ENCODE data around the gene FSCN2.

Gene FSCN2

GRCh38 chr17:81514739-81515529 lies 13.2 kb upstream of the FSCN2 start:
- H3K27ac ChIP-seq (ENCODE audit: low read length), result peak overlapping the region; percentile 69; the same call in 1 of the 2 replicates
- H3K4me1 ChIP-seq (ENCODE audit: low read length), result peaks cover 31% of the 10 kb centered on the region

DNA sequence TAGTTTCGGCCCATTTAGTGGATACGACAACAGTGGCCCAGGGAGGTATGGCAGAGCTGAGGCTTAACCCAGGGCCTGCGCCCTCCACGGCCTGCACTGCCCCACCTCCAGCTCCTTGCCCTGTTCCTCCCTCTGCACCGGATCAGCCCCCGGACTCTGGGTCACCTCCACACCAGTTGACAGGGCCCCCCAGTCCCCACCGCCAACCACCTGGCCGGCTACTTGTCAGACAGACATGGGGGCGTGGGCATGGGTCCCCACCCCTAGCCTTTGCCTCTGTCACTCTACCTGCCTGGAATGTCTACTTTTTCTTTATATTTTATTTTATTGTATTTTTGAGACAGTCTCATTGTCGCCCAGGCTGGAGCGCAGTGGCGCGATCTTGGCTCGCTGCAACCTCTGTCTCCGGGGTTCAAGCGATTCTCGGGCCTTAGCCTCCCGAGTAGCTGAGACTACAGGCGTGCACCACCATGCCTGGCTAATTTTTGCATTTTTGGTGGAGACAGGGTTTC lies 12.6 kb upstream of the FSCN2 start:
- H3F3A ChIP-seq (ENCODE audit: insufficient read depth, low read length), result peaks cover 59% of the 10 kb centered on the region
- TF ChIP-seq EZH2phosphoT487 (IDR thresholded peaks at IDR 0.05; ENCODE audit: low read length) (no peak), EZH2 (optimal IDR thresholded peaks at IDR 0.05; ENCODE audit: low read depth, low read length) (no peak), CTCF (IDR thresholded peaks at IDR 0.05; ENCODE audit: low read length) (no peak)
- peaks cover 12% of the 10 kb centered on the region for H3K36me3 ChIP-seq (replicated peaks; ENCODE audit: insufficient read depth, low read length)
- no peaks in the 10 kb centered on the region for H3K9me3 ChIP-seq (replicated peaks; ENCODE audit: insufficient read depth, low read length)
- H3K27ac ChIP-seq (ENCODE audit: low read length), result peak overlapping the region; percentile 53; the same call in 1 of the 2 replicates
- H3K4me2 ChIP-seq (ENCODE audit: low read depth, low read length), result peak overlapping the region; percentile 87
- no peaks in the 10 kb centered on the region for H3K27me3 ChIP-seq (replicated peaks; ENCODE audit: insufficient read depth, low read length)
- DNase-seq, result peak; percentile 3
- H3K79me2 ChIP-seq (ENCODE audit: low read length), result peaks cover 28% of the 10 kb centered on the region
- H3K4me1 ChIP-seq (ENCODE audit: low read length), result peaks cover 26% of the 10 kb centered on the region
- peak overlapping the region; percentile 56; the same call in 1 of the 2 replicates for H3K9ac ChIP-seq (ENCODE audit: low read length)
- no peak overlapping the region for H2AFZ ChIP-seq (ENCODE audit: low read length)
- H3K4me3 ChIP-seq (ENCODE audit: low read length), result peak overlapping the region; percentile 72
- peaks cover 16% of the 10 kb centered on the region for H4K20me1 ChIP-seq (ENCODE audit: insufficient read depth, low read length)
- H3K9me2 ChIP-seq (replicated peaks; ENCODE audit: insufficient read depth, low read length), result no peaks in the 10 kb centered on the region

More at GRCh38 chr17:81514739-81515529, 13.2 kb upstream of the FSCN2 start:
- TF ChIP-seq CTCF (IDR thresholded peaks at IDR 0.05; ENCODE audit: low read length) (no peak), EZH2phosphoT487 (IDR thresholded peaks at IDR 0.05; ENCODE audit: low read length) (no peak), EZH2 (optimal IDR thresholded peaks at IDR 0.05; ENCODE audit: low read depth, low read length) (no peak)
- Histone ChIP-seq H3K36me3 (replicated peaks; ENCODE audit: insufficient read depth, low read length) (peaks cover 17% of the 10 kb centered on the region), H3K79me2 (ENCODE audit: low read length) (peaks cover 34% of the 10 kb centered on the region), H4K20me1 (ENCODE audit: insufficient read depth, low read length) (peaks cover 21% of the 10 kb centered on the region), H3F3A (ENCODE audit: insufficient read depth, low read length) (peaks cover 60% of the 10 kb centered on the region), H3K4me2 (ENCODE audit: low read depth, low read length) (peak overlapping the region; percentile 87), H3K9ac (ENCODE audit: low read length) (peak overlapping the region; percentile 56; the same call in 1 of the 2 replicates), H3K27me3 (replicated peaks; ENCODE audit: insufficient read depth, low read length) (no peaks in the 10 kb centered on the region), H3K9me3 (replicated peaks; ENCODE audit: insufficient read depth, low read length) (no peaks in the 10 kb centered on the region), H3K9me2 (replicated peaks; ENCODE audit: insufficient read depth, low read length) (no peaks in the 10 kb centered on the region), H3K4me3 (ENCODE audit: low read length) (peak overlapping the region; percentile 72), H2AFZ (ENCODE audit: low read length) (peak overlapping the region; percentile 63; the same call in 1 of the 2 replicates)
- DNase-seq, result peak; percentile 55

DNA sequence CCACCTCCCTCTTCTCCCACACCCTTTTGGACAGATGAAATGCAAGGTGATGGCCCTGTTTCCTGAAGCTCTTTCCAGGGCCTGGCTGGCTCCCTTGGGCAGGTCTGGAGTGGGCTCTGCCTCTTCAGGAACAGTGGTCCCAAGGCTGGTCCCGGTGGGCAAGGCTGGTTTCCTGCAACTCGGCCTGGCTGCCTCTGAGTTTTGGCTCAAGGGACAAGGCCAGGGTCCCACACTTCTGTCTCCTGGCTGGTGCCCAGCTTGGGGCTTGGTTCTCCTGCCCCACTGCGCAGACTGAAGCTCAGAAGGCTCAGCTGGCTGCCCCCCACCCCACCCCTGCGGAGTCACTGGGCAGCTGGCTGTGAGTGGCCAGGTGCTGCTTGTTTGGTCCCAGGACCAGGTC lies 11.7 kb upstream of the FSCN2 start:
- H3K4me3 ChIP-seq (ENCODE audit: low read length), result no peak overlapping the region
- peaks cover 17% of the 10 kb centered on the region; the same call in 1 of the 2 replicates for H3K4me1 ChIP-seq (ENCODE audit: low read length)
- H3K27me3 ChIP-seq (replicated peaks; ENCODE audit: insufficient read depth, low read length), result no peaks in the 10 kb centered on the region
- TF ChIP-seq EZH2 (optimal IDR thresholded peaks at IDR 0.05; ENCODE audit: low read depth, low read length) (no peak), EZH2phosphoT487 (IDR thresholded peaks at IDR 0.05; ENCODE audit: low read length) (no peak), CTCF (IDR thresholded peaks at IDR 0.05; ENCODE audit: low read length) (no peak)
- peaks cover 7% of the 10 kb centered on the region for H4K20me1 ChIP-seq (ENCODE audit: insufficient read depth, low read length)
- no peaks in the 10 kb centered on the region for H3K9me3 ChIP-seq (replicated peaks; ENCODE audit: insufficient read depth, low read length)
- no peak overlapping the region for H3K27ac ChIP-seq (ENCODE audit: low read length)
- peak; percentile 4 for DNase-seq
- H3K79me2 ChIP-seq (ENCODE audit: low read length), result peaks cover 20% of the 10 kb centered on the region
- H2AFZ ChIP-seq (ENCODE audit: low read length), result no peak overlapping the region
- no peak overlapping the region for H3K9ac ChIP-seq (ENCODE audit: low read length)
- peaks cover 53% of the 10 kb centered on the region for H3F3A ChIP-seq (ENCODE audit: insufficient read depth, low read length)
- no peak overlapping the region for H3K4me2 ChIP-seq (ENCODE audit: low read depth, low read length)
- peaks cover 4% of the 10 kb centered on the region for H3K36me3 ChIP-seq (replicated peaks; ENCODE audit: insufficient read depth, low read length)
- no peaks in the 10 kb centered on the region for H3K9me2 ChIP-seq (replicated peaks; ENCODE audit: insufficient read depth, low read length)

Data from MM.1S (cell line).